HG02943 (cell line): ENCODE measurements around the gene RHEX.

Source experiments
- ATAC-seq: cut with Tn5 transposase; IDR thresholded peaks from one replicate; pipeline ENCODE4 v1.9.1; 2021; ENCODE audit warnings: mild to moderate bottlenecking, low read depth, moderate library complexity; ENCODE audit not compliant: unreplicated experiment

RHEX gene

GRCh38 chr1:206112600-206113301, 59.8 kb downstream of the RHEX start:
- ATAC-seq = no peak

GRCh38 chr1:206114692-206115640, 62.0 kb downstream of the RHEX start:
- ATAC-seq = no peak

GRCh38 chr1:206115791-206116190, 62.8 kb downstream of the RHEX start:
- no peak for ATAC-seq

- ATAC-seq = no peak
Measured at GRCh38 chr1:206116191-206116872, 63.4 kb downstream of the RHEX start.

GRCh38 chr1:206116873-206117150, 63.8 kb downstream of the RHEX start:
- ATAC-seq = no peak

- no peak for ATAC-seq
Measured at GRCh38 chr1:206117151-206117948, 64.4 kb downstream of the RHEX start, which contains the start of gene AVPR1B. Gene AVPR1B, minus strand, starts transcription at chr1:206117388. Its CDS starts 498 bp downstream, at chr1:206116890.

- ATAC-seq = no peak
Measured at GRCh38 chr1:206120406-206120805, 67.4 kb downstream of the RHEX start.

GRCh38 chr1:206121269-206121668, 68.3 kb downstream of the RHEX start:
- ATAC-seq = no peak

- ATAC-seq = no peak
Measured at GRCh38 chr1:206122686-206123085, 69.7 kb downstream of the RHEX start.

- ATAC-seq = no peak
Measured at GRCh38 chr1:206125346-206125745, 72.4 kb downstream of the RHEX start.

- ATAC-seq = no peak
Measured at GRCh38 chr1:206127336-206127735, 74.4 kb downstream of the RHEX start.

- ATAC-seq = no peak
Measured at GRCh38 chr1:206128196-206128595, 75.2 kb downstream of the RHEX start.

GRCh38 chr1:206131037-206131436, 78.1 kb downstream of the RHEX start:
- no peak for ATAC-seq

- no peak for ATAC-seq
Measured at GRCh38 chr1:206133751-206134415, 80.9 kb downstream of the RHEX start.

- ATAC-seq = no peak
Measured at GRCh38 chr1:206135248-206135647, 82.3 kb downstream of the RHEX start.

- ATAC-seq = no peak
Measured at GRCh38 chr1:206136241-206136640, 83.3 kb downstream of the RHEX start.

- no peak for ATAC-seq
Measured at GRCh38 chr1:206142011-206142410, 89.0 kb downstream of the RHEX start.

- no peak for ATAC-seq
Measured at GRCh38 chr1:206142770-206143169, 89.8 kb downstream of the RHEX start.

GRCh38 chr1:206143537-206144172, 90.7 kb downstream of the RHEX start:
- ATAC-seq = no peak
